Stimulated activated effector memory CD8-positive, alpha-beta T cell treated with anti-CD3 and anti-CD28 coated beads, Interleukin-12 subunit alpha, Interleukin-12 subunit beta, amount 100 ng/mL, for 72 hours (primary cell): ENCODE data around the gene BRD1.
"Not testable (repeated sequence)": the region's sequence is repeated elsewhere in the genome, so short reads cannot be mapped to it uniquely, and the experiment has no call there.

Source experiments
- ATAC-seq: fragments of 150-1000 bp; cut with Tn5 transposase; 2 replicates; pipeline ENCODE4 v1.10.0; 2021
- DNase-seq, 2 donors: peaks; one replicate each; pipeline ENCODE4 v3.0.0; 2021 to 2022; ENCODE audit warnings: low spot score in 2 of 2
- H3K27ac Mint-ChIP-seq: one replicate; pipeline ENCODE4 v1.8.0; 2022; ENCODE audit warnings: mild to moderate bottlenecking, mixed read lengths
- H3K36me3 Mint-ChIP-seq: one replicate; pipeline ENCODE4 v1.8.0; 2022; ENCODE audit warnings: mild to moderate bottlenecking, mixed read lengths
- H3K4me1 Mint-ChIP-seq: one replicate; pipeline ENCODE4 v1.8.0; 2022; ENCODE audit warnings: mixed read lengths
- H3K4me3 Mint-ChIP-seq: one replicate; pipeline ENCODE4 v1.8.0; 2022; ENCODE audit warnings: mild to moderate bottlenecking, mixed read lengths
- H3K9me3 Mint-ChIP-seq: one replicate; pipeline ENCODE4 v1.8.0; 2022; ENCODE audit warnings: mixed read lengths

The BRD1 gene

DNA sequence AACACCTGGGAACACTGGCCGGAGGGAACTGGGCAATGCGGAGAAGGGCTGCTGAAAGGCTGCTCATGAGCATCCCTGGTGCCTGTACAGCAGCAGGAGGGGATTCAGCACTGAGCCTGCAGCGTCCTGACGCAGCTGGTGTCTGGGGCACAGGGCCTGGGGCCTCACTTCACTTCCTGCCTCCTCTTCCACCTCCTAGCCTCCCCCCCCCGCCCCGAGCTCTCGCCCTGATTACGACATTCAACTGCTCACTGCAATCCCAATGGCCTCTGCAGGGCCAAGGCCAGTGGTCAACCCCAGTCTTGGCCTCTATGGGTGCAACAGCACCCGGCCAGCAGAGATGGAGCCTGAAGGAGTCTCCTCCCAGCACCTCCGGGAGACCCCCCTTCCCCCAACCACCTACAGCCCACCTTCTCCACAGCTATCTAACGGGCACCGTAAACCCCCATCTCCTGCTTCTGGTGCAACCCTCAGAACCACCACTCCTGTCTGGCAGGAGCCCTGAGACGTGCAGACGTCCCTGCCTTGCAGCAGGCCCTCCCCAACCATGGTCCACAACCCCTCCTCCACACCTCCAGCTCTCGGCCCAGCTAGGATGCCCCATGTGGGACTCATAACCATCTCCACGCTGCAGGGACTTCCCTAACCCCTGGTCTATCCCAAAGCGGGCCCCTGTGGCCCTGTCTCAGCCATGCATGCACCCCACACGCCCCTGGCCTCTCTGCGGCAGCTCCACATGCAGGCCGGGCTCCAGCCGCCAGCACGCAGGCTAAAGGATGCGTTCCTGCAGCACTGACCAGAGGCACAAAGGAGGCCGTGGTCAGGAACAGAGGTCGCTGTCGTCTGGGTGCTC, 38.2 kb downstream of the BRD1 start:
- no peak for DNase-seq
- H3K36me3 Mint-ChIP-seq: peaks cover 91% of the 10 kb centered on the region
- peak overlapping the region; percentile 63 for H3K4me3 Mint-ChIP-seq
- H3K27ac Mint-ChIP-seq: peak overlapping the region; percentile 90
- H3K9me3 Mint-ChIP-seq: no peaks in the 10 kb centered on the region
- ATAC-seq: peak; percentile 68
- H3K4me1 Mint-ChIP-seq: peaks cover 73% of the 10 kb centered on the region

DNA sequence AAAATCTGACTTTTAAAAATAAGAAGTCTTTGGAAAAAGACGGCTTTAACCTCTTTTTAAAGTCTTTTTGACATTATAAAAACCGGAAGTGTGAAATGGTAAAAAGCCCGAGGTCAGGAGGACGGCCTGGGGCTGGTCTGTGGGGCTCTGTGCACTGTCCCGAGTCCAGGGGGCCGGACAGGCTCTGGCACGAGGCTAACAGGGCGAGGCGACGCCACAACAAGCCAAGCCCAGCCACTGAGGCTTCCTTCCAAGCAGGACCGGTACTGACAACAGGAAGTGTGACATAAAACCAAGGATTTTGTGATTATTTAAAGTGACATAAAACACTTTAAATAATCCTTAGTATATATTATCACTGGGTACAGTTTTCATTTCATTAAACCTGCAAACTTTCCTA, 39.2 kb downstream of the BRD1 start:
- ATAC-seq (no peak), DNase-seq (no peak)
- no peaks in the 10 kb centered on the region for H3K9me3 Mint-ChIP-seq
- H3K36me3 Mint-ChIP-seq: peaks cover 90% of the 10 kb centered on the region
- peak overlapping the region; percentile 63 for H3K4me3 Mint-ChIP-seq
- peaks cover 73% of the 10 kb centered on the region for H3K4me1 Mint-ChIP-seq
- peak overlapping the region; percentile 90 for H3K27ac Mint-ChIP-seq

DNA sequence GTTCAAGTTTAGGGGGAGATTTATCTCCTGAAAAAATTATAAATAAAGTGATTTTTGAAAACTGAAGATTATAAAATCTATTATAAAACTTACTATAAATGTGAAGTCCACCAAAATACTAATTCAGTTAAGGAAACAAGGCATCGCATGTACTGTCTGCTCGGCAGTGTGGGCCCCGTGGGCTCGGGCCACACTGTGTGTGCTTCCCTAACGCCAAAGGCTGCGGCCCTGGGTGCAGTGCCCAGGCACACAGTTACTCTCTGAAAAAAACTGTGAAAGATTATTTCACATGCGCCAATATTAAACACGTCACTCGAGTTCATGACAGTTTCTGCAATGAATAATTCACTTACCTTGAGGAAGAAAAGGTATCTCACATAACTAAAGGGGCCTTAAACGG, 39.8 kb downstream of the BRD1 start:
- peaks cover 73% of the 10 kb centered on the region for H3K4me1 Mint-ChIP-seq
- DNase-seq (no peak), ATAC-seq (no peak)
- H3K27ac Mint-ChIP-seq: peak overlapping the region; percentile 90
- H3K9me3 Mint-ChIP-seq: no peaks in the 10 kb centered on the region
- H3K4me3 Mint-ChIP-seq: no peak overlapping the region
- H3K36me3 Mint-ChIP-seq: peaks cover 90% of the 10 kb centered on the region

DNA sequence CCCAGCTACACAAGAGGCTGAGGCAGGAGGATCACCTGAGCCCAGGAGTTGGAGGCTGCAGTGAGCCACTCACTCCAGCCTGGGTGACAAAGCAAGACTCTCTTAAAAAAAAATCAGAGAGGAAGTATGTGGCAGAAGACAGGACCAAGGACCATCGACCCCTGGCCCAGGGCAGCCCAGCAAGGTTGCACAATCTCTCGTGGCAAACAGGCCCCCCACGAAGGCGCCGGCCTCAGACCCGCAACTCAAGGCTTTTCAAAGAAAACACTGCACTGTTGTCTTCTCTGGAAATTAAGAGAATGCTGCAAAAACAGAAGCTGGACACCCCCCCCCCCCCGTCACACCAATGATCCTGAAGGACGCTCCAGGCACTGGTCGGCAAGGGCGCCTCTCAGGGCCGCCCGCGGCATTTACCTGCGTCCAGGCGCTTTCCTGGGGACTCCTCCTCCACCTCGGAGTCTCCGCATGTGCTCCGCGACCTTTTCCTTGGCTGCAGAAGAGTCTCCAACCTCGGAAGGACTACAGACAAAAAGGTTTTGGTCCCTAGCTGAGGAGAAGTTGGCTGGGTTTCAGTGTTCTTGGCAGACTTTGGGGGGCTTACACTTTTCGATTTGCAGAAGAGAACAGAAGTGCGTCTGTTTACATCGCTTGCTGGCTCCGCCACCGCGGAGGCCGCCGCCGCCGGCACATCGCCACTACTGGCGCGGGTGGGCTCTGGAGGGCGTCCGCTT, 40.5 kb downstream of the BRD1 start:
- Mint-ChIP-seq H3K27ac (peak overlapping the region; percentile 26), H3K4me3 (no peak overlapping the region), H3K4me1 (peaks cover 70% of the 10 kb centered on the region), H3K9me3 (no peaks in the 10 kb centered on the region), H3K36me3 (peaks cover 84% of the 10 kb centered on the region)
- DNase-seq: no peak
- no peak for ATAC-seq

DNA sequence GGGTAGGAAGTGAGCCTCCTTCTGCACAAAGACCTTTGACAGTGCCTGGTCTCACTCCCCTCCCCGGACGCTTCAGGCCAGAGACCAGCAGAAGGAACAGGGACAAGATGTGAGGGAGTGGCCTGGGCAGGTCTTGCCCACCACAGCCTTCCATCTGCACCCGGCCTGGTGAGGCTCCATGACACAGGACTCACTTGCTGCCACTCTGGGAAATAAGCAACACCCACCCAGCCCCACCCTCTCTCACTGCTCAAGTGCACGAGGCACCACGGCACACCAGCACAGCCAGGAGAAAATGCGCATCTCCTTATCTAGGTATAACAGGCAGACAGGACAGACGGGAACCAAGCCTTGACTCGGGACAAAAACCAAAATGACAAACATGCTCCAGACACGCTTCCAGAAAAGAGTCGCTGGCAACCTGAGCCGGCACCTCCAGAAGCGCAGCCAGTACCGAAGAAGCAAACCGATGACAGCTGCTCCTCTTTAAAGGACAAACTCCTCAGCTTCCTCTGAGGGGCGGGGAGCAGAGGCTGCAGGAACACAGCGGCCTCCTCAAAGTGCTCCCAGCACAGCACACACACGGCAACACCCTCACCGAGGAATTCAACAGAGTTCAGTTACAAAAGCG, 41.7 kb downstream of the BRD1 start:
- no peak for DNase-seq
- H3K27ac Mint-ChIP-seq: peak overlapping the region; percentile 26
- ATAC-seq: no peak
- peaks cover 65% of the 10 kb centered on the region for H3K4me1 Mint-ChIP-seq
- H3K36me3 Mint-ChIP-seq: peaks cover 78% of the 10 kb centered on the region
- H3K4me3 Mint-ChIP-seq: peak overlapping the region; percentile 52
- no peaks in the 10 kb centered on the region for H3K9me3 Mint-ChIP-seq

DNA sequence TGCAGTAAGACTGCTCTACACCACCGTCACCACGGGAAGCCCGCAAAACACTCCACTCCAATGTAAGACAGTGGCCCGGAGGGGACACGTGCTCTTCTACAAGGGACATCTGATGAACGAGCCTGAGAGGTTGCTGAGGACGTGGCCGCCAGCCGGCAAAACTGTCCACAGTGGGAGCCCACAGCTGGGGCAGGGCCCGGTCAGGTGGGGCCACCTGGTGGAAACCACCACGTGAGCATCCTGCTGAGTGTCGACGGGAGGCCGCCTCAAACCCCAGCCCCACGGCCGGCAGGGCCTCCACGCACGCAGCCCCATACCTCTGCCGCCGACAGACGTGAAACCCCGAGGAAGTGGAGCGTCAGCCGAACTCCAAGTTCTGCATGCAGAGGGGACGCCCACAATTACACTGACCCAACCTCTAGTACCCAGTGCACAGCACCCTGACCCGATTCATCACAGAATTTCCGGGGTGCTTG, 42.6 kb downstream of the BRD1 start:
- H3K4me3 Mint-ChIP-seq: peak overlapping the region; percentile 52
- H3K4me1 Mint-ChIP-seq: peaks cover 63% of the 10 kb centered on the region
- ATAC-seq (peak; percentile 87), DNase-seq (no peak)
- H3K36me3 Mint-ChIP-seq: peaks cover 71% of the 10 kb centered on the region
- peak overlapping the region; percentile 48 for H3K27ac Mint-ChIP-seq
- no peaks in the 10 kb centered on the region for H3K9me3 Mint-ChIP-seq

DNA sequence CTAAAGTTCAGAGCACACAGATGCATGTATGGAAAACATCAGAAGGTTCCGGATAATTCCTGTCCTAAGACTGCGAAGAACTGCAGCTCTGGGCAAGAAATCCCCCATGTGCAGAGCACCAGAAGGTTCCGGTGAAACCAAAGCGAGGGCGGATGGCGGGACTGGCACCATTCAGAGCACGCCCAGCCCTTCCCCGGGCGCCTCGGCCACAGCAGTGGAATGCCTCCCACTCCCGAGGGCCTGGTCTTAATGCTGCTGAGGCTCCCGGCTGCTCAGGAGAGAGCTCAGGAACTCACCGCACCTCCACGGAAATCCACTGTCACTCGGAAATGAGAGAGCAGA, 43.1 kb downstream of the BRD1 start:
- DNase-seq (no peak), ATAC-seq (no peak)
- H3K4me1 Mint-ChIP-seq: peaks cover 59% of the 10 kb centered on the region
- H3K27ac Mint-ChIP-seq: no peak overlapping the region
- H3K9me3 Mint-ChIP-seq: no peaks in the 10 kb centered on the region
- H3K36me3 Mint-ChIP-seq: peaks cover 72% of the 10 kb centered on the region
- H3K4me3 Mint-ChIP-seq: peak overlapping the region; percentile 52

DNA sequence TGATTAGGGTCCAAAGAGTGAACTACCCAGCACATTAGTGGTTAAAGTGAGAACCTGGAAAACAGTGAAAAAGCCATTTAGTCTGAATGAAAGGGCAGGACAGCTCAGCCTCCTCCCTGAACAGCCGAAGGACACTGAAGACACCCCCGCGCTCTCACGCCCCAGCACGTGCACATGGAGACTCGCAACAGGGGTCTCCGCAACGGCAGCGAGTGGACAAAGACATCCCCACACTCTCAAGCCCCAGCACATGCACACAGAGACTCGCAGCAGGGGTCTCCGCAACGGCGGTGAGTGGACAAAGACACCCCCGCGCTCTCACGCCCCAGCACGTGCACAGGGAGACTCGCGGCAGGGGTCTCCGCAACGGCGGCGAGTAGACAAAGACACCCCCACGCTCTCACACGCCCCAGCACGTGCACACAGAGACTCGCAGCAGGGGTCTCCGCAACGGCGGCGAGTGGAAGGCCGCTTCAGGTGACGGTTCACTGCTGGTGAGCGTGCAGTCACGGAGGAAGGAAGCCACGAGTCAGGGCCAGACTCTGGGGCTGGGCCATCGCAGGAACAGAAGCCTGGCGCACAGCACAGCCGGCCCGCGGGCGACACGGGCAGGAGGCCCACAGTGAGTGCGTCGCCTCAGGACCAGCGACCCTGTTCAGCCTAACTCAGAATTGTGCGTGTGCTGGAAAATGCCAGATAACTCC, 43.6 kb downstream of the BRD1 start:
- Mint-ChIP-seq H3K4me1 (peaks cover 57% of the 10 kb centered on the region), H3K27ac (no peak overlapping the region), H3K4me3 (peak overlapping the region; percentile 52), H3K36me3 (peaks cover 72% of the 10 kb centered on the region), H3K9me3 (no peaks in the 10 kb centered on the region)
- DNase-seq: no peak
- ATAC-seq: no peak

DNA sequence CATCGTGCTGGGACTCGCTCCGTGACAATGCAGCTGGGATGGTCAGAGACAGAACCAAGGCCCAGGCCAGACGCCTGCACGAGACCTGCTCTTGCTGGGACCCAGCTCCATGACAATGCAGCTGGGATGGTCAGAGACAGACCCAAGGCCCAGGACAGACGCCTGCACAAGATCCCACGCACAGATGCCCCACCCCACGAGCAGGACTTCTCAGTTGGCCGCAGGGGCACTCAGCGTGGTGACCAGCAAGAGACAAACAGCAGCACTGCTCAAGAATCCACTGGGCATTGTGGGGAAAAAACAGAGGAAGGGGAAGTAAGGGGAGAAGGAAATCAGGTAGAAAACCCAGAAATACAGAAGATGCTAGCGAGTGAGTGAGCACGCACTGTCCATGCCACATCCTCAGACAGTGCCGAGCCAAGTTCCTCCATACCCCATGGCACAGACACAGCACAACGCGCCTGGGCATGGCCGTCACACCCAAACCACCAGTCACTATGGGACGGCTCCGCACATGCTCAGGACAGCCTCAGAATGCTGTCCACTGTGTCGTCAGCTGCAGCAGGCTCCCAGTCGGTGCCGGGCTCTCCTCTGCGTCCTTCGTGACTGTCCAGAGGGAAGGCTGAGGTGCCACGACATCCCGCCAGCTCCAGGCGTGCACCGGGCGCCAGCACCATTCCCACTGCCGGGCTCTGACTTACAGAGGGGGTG, 44.5 kb downstream of the BRD1 start:
- peak overlapping the region; percentile 15 for H3K27ac Mint-ChIP-seq
- no peaks in the 10 kb centered on the region for H3K9me3 Mint-ChIP-seq
- DNase-seq (no peak), ATAC-seq (no peak)
- no peak overlapping the region for H3K4me3 Mint-ChIP-seq
- peaks cover 53% of the 10 kb centered on the region for H3K4me1 Mint-ChIP-seq
- peaks cover 73% of the 10 kb centered on the region for H3K36me3 Mint-ChIP-seq

DNA sequence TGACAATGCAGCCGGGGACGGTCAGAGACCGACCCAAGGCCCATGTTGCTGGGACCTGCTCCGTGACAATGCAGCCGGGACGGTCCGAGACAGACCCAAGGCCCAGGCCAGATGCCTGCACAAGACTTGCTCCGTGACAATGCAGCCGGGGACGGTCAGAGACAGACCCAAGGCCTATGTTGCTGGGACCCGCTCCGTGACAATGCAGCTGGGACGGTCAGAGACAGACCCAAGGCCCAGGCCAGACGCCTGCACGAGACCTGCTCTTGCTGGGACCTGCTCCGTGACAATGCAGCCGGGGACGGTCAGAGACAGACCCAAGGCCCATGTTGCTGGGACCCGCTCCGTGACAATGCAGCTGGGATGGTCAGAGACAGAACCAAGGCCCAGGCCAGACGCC, 45.8 kb downstream of the BRD1 start:
- peak overlapping the region; percentile 18 for H3K4me3 Mint-ChIP-seq
- peak overlapping the region; percentile 70 for H3K27ac Mint-ChIP-seq
- H3K36me3 Mint-ChIP-seq: peaks cover 73% of the 10 kb centered on the region
- peaks cover 44% of the 10 kb centered on the region for H3K4me1 Mint-ChIP-seq
- ATAC-seq, DNase-seq, H3K9me3 Mint-ChIP-seq: not testable (repeated sequence)

DNA sequence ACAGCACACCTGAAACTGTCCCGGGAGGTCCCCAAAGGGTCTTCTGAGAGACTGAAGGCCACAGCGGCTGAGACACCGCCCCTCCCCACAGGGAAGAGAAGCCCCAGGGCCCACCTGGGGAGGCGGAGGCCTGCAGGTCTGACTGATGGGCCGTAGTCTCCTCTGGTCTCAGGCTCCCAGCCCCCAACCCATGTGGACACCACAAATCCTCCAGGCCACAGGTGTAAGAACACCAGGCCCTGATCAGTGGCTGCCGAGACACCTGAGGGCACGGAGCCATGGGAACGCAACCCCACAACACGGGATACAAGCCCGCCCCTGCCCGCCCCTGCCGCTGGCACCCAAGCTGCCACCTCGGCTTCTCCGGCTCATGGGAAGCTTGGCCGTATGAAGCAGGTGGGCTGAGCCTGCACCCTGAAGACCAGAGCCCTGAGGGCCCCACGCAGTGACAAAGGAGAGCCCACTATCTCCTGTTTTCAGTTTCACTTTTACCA, 46.3 kb downstream of the BRD1 start:
- Mint-ChIP-seq H3K4me3 (peak overlapping the region; percentile 18), H3K27ac (peak overlapping the region; percentile 70), H3K4me1 (peaks cover 40% of the 10 kb centered on the region), H3K36me3 (peaks cover 73% of the 10 kb centered on the region), H3K9me3 (no peaks in the 10 kb centered on the region)
- DNase-seq (no peak), ATAC-seq (no peak)

DNA sequence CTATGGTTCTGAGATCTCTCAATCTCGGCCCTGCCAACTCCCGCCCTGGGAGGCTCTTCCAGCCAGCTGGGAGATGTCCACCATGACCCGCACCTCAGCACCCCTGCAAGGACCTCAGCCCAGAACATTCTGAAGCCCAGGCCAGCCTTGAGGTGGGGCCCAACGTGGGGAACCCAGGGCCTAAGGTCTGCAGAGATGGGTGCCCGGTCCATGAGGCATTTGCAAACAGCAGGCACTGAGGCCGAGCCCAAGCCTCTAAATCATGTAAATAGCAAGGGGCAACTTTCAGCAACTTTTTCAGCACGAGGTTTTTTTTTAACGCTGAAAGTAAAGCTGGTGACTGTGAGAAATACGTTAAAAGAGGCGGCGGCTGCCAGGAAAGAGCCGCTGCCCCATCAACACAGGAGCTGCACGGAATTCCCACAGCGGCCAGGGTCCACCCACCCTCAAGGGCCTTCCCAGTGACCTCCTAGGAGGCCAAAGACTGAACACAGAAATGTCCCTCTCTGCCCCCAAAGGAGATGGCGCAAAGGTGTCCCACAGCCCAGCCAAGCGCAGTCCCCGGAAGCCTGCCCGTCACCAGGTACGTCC, 46.9 kb downstream of the BRD1 start:
- peaks cover 34% of the 10 kb centered on the region for H3K4me1 Mint-ChIP-seq
- no peak for DNase-seq
- no peak for ATAC-seq
- H3K36me3 Mint-ChIP-seq: peaks cover 72% of the 10 kb centered on the region
- H3K4me3 Mint-ChIP-seq: no peak overlapping the region
- peak overlapping the region; percentile 14 for H3K27ac Mint-ChIP-seq
- H3K9me3 Mint-ChIP-seq: no peaks in the 10 kb centered on the region

DNA sequence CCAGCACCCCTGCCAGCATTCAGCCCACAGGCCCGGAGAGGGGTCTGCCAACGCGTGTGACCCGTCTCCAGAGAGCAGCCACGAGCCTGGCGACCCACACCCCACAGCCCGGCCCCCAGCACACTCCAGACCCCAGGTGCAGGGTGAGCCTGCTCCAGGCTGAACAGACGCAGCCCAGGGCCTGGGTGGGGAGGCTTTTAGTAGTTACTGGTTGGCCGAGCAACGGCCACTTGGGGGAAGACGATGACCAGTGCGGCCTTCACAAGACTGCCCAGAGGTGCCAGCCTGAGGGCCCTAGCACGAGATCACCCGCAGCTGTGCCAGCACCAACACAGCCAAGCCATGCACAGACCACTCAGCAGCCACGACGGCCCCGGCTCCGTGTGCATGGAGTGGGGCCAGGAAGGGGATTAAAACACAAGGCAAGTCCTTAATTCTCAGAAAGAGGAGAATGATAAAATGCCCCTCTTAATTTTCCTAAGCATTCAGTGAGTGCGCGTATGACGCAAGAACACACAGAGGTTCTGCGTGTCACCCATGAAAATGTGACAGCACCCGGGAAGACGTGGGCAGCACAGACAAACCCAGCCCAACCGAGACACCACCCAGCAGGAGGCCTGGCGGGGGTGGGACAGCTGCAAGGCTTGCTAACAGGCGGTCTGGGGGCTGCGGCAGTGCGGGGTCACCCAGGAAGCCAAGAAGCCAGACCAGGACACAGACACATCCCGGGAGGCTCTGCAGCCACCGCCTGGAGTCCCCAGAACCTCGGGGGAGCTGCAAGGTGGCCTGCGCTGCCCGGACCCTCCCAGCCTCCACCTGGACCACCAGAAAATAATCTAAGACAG, 47.6 kb downstream of the BRD1 start:
- H3K36me3 Mint-ChIP-seq: peaks cover 73% of the 10 kb centered on the region
- no peaks in the 10 kb centered on the region for H3K9me3 Mint-ChIP-seq
- DNase-seq (no peak), ATAC-seq (peak; percentile 8)
- H3K27ac Mint-ChIP-seq: peak overlapping the region; percentile 14
- peaks cover 29% of the 10 kb centered on the region for H3K4me1 Mint-ChIP-seq
- H3K4me3 Mint-ChIP-seq: no peak overlapping the region
